ENCODE measurements around the gene RAET1G.

DNA sequence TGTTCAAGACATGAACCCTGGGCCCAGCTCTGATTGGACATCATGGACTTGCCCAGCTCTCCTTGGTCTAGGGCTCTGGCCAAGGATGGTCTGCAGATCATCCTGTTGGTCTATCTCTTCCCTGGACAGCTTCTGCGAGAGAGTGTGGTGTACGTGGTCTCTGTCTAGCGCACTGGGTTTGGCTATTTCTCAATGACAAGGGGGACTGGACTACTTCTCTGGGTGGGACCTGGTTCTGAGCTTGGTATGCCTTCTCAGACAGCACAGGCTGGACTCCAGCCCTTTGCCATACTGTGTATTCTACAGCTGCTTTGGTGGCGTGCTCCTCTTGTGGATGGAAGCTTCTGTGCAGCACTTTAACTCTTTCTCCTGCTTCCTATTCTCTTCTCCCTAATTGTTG, 16.5 kb downstream of the RAET1G start:
- TF ChIP-seq, protein P1, sequence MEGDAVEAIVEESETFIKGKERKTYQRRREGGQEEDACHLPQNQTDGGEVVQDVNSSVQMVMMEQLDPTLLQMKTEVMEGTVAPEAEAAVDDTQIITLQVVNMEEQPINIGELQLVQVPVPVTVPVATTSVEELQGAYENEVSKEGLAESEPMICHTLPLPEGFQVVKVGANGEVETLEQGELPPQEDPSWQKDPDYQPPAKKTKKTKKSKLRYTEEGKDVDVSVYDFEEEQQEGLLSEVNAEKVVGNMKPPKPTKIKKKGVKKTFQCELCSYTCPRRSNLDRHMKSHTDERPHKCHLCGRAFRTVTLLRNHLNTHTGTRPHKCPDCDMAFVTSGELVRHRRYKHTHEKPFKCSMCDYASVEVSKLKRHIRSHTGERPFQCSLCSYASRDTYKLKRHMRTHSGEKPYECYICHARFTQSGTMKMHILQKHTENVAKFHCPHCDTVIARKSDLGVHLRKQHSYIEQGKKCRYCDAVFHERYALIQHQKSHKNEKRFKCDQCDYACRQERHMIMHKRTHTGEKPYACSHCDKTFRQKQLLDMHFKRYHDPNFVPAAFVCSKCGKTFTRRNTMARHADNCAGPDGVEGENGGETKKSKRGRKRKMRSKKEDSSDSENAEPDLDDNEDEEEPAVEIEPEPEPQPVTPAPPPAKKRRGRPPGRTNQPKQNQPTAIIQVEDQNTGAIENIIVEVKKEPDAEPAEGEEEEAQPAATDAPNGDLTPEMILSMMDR (IDR thresholded peaks at IDR 0.05), result no peak
- TF ChIP-seq GATA2 (CRISPR knock-in tag; IDR thresholded peaks at IDR 0.05), result no peak
- no peak for TF ChIP-seq YY1 (IDR thresholded peaks at IDR 0.05; ENCODE audit: low read depth)
- no peak for TF ChIP-seq SMC3 (IDR thresholded peaks at IDR 0.05; ENCODE audit: low read depth, low read length)
- TF ChIP-seq EZH2phosphoT487 (IDR thresholded peaks at IDR 0.05; ENCODE audit: borderline replicate concordance, low read depth), result no peak
- TF ChIP-seq SIN3A (IDR thresholded peaks at IDR 0.05; ENCODE audit: borderline replicate concordance, low read depth, low read length), result no peak
- TF ChIP-seq POLR2AphosphoS5 (IDR thresholded peaks at IDR 0.05; ENCODE audit: low read depth, low read length), result no peak
- TF ChIP-seq NRF1 (IDR thresholded peaks at IDR 0.05; ENCODE audit: low read depth, low read length), result no peak

Data from SK-N-SH (cell line).